Duodenal mucosa (tissue), 2 donors: ENCODE measurements around the gene SLC12A8.

Source experiments
- H3K27ac ChIP-seq: one replicate; pipeline ENCODE4 v1.7.0; 2013; ENCODE audit warnings: low read depth, low read length
- H3K27me3 ChIP-seq, 2 donors: one replicate each; pipeline ENCODE4 v1.7.0; 2013; ENCODE audit warnings: low read length in 2 of 2, control low read depth in 1 of 2; ENCODE audit not compliant: insufficient read depth in 2 of 2, control insufficient read depth in 1 of 2
- H3K36me3 ChIP-seq, 2 donors: one replicate each; pipeline ENCODE4 v1.7.0; 2013; ENCODE audit warnings: low read length in 2 of 2, control low read depth in 1 of 2; ENCODE audit not compliant: insufficient read depth in 2 of 2, control insufficient read depth in 1 of 2
- H3K4me1 ChIP-seq, 2 donors: one replicate each; pipeline ENCODE4 v1.7.0; 2013; ENCODE audit warnings: low read length in 2 of 2, control low read depth in 1 of 2; ENCODE audit not compliant: insufficient read depth in 2 of 2, control insufficient read depth in 1 of 2
- H3K4me3 ChIP-seq, 2 donors: one replicate each; pipeline ENCODE4 v1.7.0; 2013; ENCODE audit warnings: low read length in 2 of 2, low read depth in 1 of 2
- H3K9ac ChIP-seq, 2 donors: one replicate each; pipeline ENCODE4 v1.7.0; 2013; ENCODE audit warnings: low read length in 2 of 2, low read depth in 1 of 2
- H3K9me3 ChIP-seq, 2 donors: one replicate each; pipeline ENCODE4 v1.7.0; 2013; ENCODE audit warnings: low read length in 2 of 2, control low read depth in 1 of 2; ENCODE audit not compliant: control insufficient read depth in 1 of 2

Gene SLC12A8

GRCh38 chr3:125148836-125149235 lies 63.7 kb downstream of the SLC12A8 start:
- Histone ChIP-seq H3K27ac (no peak overlapping the region), H3K4me1 (peaks cover 6 to 18% of the 10 kb centered on the region in 2 donors), H3K9me3 (no peaks in the 10 kb centered on the region), H3K36me3 (no peaks in the 10 kb centered on the region), H3K4me3 (no peak overlapping the region), H3K9ac (no peak overlapping the region), H3K27me3 (no peaks in the 10 kb centered on the region)

- no peaks in the 10 kb centered on the region for H3K36me3 ChIP-seq
- no peaks in the 10 kb centered on the region for H3K27me3 ChIP-seq
- H3K9ac ChIP-seq, result no peak overlapping the region
- H3K4me3 ChIP-seq, result no peak overlapping the region
- H3K9me3 ChIP-seq, result no peaks in the 10 kb centered on the region
- H3K27ac ChIP-seq, result no peak overlapping the region
- peaks cover 6 to 18% of the 10 kb centered on the region in 2 donors for H3K4me1 ChIP-seq
Observed at GRCh38 chr3:125148016-125148812, 64.3 kb downstream of the SLC12A8 start.

DNA sequence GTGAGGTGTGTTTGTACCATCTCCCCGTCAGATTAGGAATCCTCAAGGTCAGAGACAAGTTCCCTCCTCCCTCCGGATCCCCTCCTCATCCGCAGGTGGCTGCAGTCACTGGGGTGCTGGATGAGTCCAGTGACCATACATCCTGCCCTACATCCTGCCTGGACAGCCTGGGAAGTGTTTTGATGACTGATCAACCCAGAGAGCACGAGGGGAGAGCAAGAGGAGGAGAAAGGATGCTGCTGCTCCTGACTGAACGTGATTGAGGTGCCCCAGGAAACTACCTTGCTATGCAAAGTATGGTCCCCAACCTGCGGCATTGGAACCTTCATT lies 65.1 kb downstream of the SLC12A8 start:
- H3K27me3 ChIP-seq, result no peaks in the 10 kb centered on the region
- no peak overlapping the region for H3K9ac ChIP-seq
- H3K4me3 ChIP-seq, result no peak overlapping the region
- H3K36me3 ChIP-seq, result no peaks in the 10 kb centered on the region
- peaks cover 6 to 18% of the 10 kb centered on the region in 2 donors for H3K4me1 ChIP-seq
- H3K27ac ChIP-seq, result no peak overlapping the region
- no peaks in the 10 kb centered on the region for H3K9me3 ChIP-seq

GRCh38 chr3:125146626-125147490 lies 65.7 kb downstream of the SLC12A8 start:
- Histone ChIP-seq H3K27me3 (no peaks in the 10 kb centered on the region), H3K4me3 (no peak overlapping the region), H3K36me3 (no peaks in the 10 kb centered on the region), H3K4me1 (peaks cover 6 to 18% of the 10 kb centered on the region in 2 donors), H3K9me3 (no peaks in the 10 kb centered on the region), H3K9ac (no peak overlapping the region), H3K27ac (no peak overlapping the region)

DNA sequence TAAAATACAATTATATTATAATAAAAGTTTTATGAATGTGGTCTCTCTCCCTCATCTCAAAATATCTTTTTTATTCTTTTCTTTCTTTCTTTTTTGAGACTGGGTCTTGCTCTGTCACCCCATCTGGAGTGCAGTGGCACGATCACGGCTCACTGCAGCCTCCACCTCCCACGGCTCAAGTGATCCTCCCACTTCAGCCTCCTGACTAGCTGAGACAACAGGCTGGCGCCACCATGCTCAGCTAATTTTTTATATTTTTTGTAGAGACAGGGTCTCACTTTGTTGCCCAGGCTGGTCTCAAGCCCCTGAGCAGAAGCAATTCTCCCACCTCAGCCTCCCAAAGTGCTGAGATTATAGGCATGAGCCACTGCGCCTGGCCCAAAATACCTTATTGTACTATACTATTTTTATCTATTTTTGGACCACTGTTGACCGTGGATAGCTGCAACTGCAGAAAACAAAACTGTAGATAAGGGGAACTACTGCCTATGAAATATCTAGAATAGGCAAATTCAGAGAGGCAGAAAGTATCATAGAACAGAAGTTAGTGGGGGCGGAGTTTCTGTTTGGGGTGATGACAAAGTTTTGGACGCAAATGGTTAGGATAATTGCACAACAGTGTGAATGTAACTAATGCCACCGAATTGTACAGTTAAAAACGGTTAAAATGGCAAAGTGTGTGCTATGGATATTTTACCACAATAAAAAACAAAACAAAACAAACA lies 66.6 kb downstream of the SLC12A8 start:
- no peaks in the 10 kb centered on the region for H3K27me3 ChIP-seq
- H3K9ac ChIP-seq, result no peak overlapping the region
- H3K4me1 ChIP-seq, result peaks cover 6 to 23% of the 10 kb centered on the region in 2 donors
- H3K36me3 ChIP-seq, result no peaks in the 10 kb centered on the region
- no peak overlapping the region for H3K27ac ChIP-seq
- H3K9me3 ChIP-seq, result no peaks in the 10 kb centered on the region
- H3K4me3 ChIP-seq, result no peak overlapping the region

DNA sequence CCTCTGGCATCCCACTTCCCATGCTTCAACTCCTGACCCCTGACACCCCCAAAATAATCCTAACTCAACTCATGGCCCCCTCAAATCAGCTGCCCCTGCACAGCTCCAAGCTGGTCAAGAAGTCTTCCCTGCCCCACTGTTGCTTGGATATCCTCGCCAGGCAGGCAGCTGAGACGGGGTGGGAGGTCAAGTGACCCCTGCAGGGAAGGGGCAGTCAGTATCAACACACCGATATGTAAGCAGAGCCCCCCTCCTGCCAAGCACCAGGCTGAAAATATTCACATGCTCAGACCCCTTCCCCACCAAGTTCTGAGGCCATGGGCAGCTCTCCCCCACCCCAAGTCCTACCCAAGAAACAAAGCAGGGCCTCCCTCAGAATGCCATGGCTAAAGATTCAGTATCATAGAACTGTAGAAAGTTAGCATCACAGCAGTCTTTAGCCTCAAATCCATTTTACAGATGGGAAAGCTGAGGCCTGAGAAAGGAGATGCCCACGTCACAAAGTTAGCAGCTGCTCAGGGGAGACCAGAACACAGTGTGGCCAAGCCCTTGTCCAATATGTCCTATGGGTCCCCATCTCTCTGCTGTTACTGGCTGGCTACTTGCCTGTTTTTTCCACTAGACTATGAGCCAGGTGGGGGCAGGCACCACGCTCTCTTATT lies 67.8 kb downstream of the SLC12A8 start:
- Histone ChIP-seq H3K9ac (no peak overlapping the region), H3K36me3 (peaks cover 0 to 4% of the 10 kb centered on the region in 2 donors), H3K4me3 (no peak overlapping the region), H3K9me3 (no peaks in the 10 kb centered on the region), H3K27ac (no peak overlapping the region), H3K27me3 (no peaks in the 10 kb centered on the region), H3K4me1 (peaks cover 6 to 26% of the 10 kb centered on the region in 2 donors)

DNA sequence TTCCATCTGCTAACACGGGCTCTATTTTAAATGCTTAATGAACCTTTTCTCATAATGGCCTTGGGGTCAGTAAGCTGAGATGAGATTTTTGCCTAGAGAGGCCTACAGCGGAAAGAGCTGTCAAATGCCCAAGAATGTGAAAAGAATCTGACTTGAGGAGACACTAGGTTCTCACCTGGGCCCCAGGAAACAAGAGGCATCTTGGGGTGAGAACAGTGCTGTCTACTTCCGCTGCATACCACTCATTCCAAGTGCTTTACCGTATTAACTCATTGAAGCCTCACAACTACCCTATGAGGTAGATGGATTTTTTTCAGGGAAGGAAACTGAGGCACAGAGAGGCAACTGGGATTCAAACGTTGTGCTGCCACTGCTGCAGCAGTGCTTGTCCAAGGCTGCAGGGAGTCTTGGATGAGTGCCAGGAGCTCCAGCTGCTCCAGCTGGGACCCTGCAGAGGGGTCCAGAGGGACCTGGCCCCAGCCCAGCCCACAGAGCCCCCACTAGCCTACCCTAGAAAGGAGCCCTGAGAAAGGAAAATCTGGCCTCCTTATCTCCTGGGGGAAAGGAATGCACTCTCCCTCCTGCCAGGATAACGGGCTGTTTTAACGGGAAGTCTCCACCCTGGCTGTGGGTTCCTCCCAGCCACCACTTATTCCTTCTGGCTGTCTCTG lies 68.4 kb downstream of the SLC12A8 start:
- H3K36me3 ChIP-seq, result peaks cover 0 to 4% of the 10 kb centered on the region in 2 donors
- H3K9ac ChIP-seq, result no peak overlapping the region
- H3K27me3 ChIP-seq, result no peaks in the 10 kb centered on the region
- no peak overlapping the region for H3K4me3 ChIP-seq
- no peaks in the 10 kb centered on the region for H3K9me3 ChIP-seq
- peaks cover 6 to 26% of the 10 kb centered on the region in 2 donors for H3K4me1 ChIP-seq
- H3K27ac ChIP-seq, result no peak overlapping the region

DNA sequence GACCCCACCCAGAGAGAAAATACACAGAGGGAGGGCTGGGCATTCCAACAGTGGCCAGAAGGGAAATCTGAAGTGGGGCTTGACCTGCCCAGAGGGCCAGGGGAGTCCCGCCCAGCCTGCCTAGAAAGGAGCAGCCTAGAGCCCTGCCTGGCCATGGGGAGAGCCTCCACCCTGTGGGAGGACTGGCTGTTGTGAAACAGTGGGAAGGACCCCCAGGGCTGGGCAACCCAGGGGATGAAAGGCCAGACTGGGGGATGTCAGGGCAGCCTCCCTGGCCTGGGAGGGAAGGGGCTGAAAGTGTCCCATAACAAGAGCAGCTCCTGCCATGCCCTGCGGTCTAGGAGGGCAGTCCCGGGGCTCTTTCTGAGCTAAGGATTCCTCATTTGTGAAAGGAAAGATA lies 69.0 kb downstream of the SLC12A8 start:
- Histone ChIP-seq H3K27me3 (no peaks in the 10 kb centered on the region), H3K4me3 (no peak overlapping the region), H3K27ac (no peak overlapping the region), H3K9ac (no peak overlapping the region), H3K4me1 (peaks cover 6 to 26% of the 10 kb centered on the region in 2 donors), H3K9me3 (no peaks in the 10 kb centered on the region), H3K36me3 (peaks cover 0 to 4% of the 10 kb centered on the region in 2 donors)

DNA sequence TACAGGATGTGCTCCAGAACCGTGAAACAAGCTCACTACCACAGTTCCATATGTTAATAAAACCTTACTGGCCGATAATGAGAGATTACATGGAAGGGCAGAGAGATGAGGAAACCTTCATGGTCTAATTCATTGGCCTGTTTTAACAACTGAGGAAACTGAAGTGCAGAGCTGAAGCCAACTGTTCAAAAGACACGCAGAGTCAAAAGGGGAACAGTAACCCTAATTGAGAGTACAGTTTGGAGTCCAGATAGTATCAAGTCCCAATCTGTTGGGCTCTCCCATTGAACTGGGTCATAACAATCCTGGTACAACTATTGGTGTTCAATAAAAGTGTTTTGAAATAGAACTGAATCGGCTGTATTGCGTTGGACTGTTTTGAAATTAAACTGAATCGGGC lies 69.6 kb downstream of the SLC12A8 start:
- Histone ChIP-seq H3K36me3 (peaks cover 0 to 4% of the 10 kb centered on the region in 2 donors), H3K4me3 (no peak overlapping the region), H3K27me3 (no peaks in the 10 kb centered on the region), H3K4me1 (peaks cover 6 to 26% of the 10 kb centered on the region in 2 donors), H3K9me3 (no peaks in the 10 kb centered on the region), H3K9ac (no peak overlapping the region), H3K27ac (no peak overlapping the region)
